Measurements from ENCODE around the gene LAMTOR2.

LAMTOR2 gene

DNA sequence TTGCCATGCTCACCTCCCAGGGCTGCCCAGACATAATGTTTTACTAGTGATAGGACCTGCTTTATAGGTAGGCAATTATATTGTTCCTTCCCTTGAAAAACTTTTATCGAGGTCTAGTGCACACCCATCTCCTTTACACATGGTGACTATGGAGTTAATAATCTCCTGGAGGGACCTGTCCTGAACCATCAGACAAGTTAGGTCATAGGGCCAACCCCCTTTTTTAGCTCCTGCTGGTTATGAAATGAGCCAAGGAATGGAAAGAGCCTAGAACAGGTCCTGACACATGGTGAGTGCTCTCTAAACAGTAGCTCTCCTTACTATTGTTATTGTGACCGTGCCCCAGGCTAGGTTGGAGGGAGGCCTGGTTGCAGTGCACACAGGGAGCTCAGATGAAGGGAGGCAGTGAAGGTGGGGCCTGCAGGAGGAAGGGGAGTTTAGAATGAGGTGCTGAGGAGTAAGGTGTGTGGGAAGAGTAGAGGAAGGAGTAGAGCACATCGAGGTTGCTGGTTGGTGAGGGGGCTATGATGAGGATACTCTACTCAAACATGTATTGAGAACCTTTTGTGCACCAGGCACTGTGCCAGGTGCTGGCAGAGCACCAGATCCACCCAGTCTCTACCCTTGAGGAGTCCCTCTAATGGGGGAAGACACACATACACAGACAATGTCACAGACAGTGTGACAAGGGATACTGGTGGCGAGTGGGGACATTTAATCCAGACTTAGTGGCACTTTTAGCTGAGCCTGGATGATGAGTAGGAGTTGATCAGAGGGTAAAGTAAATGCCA is 45.8 kb downstream of the LAMTOR2 start:
- DNase-seq = no peak

DNA sequence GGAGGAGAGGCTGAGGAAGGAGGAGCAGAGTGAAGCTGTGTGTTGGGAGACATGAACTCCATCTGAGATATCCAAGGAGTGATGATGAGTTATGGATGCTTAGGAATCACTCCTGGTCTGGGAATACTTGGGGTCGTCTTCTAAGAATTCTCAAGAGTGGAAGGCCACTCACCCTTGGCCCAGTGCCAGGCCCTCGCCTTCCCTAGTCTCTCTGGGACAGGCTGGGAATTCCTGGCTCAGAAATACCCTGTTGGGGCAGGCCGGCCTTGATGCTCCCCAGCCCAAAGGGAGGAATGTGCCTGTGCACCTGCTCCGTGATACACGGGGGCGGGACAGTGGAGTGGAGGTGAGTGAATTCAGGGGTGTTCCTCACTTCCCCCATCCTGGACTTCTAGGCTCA is 47.3 kb downstream of the LAMTOR2 start:
- DNase-seq = no peak

DNA sequence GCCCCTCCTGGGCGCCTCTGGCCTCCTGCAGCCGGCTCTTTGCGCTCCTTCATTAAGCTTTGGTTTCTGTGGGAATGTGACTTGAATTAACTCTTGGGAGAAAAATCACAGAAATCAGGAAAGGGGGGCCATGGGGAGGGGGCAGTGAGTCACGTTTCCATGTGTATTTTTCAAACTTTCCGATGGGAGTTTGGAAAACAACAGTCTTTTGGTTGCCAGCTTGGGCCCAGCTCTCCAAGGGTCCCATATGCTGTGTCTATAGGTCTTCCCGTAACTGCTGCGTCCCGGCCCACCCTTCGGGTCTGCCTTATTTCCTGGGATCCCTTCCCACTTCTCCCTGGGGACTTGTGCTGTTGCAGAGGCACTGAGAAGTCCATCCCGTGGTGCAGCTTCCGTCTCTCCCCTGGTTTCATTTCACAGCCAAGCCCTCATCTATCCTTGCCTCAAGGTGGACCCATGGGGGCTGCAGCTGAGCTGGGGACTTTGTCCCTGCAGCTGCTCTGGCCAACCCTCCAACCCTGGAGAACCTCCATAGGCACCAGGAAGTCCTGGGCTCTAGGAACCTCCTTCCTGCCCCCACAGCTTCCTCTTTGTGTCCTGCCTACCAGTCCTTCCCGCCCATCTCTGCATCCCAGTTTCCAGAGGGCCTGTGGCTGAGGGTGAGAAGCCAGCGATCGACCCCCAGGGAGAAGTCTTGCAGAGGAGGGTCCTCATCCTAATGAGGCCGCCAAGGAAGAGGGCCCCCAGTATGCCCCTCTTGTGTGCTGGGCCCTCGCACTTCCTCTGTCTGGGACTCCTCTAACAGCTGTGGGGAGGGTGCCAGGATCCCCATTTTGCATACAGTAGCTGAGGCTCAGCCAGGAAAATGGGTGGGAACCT is 48.3 kb downstream of the LAMTOR2 start:
- DNase-seq = no peak

DNA sequence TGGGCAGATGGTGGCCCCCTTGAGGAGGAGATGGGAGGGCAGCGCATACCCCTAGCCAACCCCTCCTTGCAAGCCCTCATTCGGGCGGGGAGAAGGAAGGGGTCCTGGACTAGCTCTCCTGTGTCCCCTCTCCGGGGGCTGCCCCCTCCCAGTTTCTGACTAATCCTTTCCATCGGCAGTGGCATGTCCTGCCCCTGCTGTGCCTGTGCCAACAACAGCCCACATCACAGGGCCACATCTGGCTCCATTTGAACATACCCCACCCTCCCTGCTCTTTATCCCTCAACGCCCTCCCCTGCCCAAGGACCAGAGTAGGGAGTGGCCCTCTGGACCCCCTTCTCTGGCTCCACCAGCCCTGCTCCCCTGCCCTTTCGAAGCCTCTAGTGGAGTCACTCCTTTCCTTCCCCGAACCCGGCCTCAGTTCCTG is 49.0 kb downstream of the LAMTOR2 start:
- peak; percentile 47 for DNase-seq

DNA sequence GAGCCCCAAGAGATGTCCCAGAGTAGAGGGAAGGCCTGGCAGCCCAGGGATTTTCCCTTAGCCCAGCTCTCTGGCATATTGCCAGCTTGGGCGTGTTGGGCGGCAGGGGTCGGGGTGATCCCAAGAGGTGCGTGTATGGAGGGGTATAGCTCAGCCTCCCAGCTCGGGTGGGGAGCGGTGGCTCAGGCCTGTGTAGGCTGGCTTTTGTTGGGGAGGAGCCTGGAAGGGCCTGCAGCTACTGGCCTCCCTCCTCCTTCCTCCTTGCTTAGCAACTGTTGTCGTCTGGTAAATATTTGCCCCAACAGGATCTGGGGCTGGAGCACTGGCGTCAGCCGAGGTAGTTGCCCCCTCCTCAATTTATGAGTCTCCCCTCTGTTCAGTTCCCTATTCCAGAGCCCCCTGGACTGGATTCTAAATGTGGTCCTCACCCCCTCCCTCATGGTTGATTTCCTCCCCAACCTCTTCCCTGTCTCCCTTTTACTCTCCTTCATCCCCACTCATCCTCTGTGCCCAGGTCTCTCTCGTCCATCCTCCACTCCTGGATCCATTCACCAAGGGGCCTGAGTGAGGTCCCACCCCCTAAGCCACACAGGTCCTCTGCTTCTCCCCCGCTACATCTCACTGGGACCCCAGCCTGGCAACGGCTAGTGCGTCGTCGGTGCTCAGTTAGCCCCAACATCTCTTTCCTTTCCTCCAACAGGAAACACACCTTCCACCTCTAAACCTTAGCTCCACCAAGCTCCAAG is 49.7 kb downstream of the LAMTOR2 start:
- no peak for DNase-seq

DNA sequence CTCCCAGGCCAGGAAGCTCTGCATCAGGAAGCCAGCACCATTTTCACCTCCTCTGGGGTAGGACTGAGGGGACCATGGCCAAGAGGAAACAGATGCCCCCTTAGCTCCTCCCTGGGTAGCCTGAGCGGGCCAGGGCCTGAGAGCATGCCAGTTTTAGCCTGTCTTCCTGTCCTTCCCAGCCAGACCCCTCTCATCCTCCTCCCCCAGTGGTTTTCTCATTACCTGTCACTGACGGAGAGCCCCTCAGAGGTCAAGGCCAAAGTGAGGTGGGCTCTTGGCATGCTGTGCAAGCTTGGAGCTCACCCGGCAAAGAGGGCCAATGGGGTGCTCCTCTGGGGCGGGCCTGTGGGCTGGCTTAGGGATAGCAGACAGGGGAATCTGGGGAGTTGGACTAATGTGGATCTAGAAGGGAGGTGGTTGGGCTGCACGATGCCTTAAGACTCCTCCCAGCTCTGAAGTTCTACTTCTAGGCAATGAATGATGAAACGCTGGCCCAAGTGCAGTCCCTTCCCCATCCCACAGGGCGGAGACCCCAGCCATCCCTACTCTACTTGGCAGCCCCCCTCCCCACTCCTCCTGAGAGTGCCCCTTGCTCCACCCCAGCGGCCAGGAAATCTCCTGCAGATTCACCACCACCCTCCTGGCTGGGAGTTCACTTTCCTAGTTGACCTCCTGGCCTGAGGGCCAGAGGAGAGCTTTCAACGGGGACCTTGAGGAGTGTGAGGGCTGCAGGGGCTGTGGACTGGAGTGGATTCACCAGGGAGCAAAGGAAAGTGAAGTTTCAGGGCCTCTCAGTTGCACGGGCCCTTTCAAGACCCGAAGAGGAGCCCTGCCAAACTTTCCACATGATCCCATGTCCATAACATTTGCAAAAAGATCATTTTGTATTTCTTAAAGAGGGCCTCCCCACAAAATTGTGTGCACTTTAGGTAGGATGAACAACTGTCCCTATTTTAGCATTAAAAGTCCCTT is 50.6 kb downstream of the LAMTOR2 start:
- no peak for DNase-seq

DNA sequence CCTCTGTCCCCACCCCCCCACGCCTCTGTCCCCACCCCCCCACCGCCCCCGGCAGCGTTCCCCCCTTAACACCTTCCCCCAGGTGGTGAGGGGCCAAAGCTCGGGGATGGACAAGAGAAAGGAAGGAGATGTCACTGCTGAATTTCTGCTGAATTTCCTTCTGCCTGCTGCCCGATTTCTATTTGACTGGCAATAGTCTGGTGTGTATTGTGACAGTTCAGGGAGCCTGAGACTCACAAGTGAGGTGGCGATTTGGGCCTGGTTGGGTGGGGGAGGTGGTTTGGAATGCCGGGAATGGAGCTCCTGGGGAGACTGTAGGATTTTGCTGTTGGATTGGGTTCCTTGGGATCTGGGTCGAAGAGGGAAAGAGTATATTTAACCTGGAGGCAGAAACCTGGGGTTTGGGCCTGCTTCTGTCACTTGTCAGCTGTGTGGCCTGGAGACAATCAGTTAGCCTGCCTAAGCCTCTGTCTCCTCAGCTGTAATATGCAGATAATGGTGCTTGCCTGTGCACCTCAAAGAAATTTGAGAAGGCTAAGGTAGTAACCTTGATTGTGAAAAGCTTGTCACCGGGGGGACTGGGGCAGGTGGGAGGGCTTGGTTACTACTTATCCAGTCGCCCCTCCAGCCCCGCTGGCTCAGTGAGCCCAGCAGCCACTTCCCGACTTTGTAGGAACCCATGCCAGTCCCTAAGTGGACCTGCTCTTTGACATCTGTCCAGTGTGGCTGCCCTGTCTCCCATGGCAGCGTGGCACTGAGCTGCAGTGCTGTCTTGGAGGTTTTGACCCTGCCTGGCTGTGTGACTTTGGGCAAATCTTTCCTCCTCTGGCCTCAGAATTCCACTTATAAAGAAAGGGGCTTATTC is 52.3 kb downstream of the LAMTOR2 start:
- no peak for DNase-seq

DNA sequence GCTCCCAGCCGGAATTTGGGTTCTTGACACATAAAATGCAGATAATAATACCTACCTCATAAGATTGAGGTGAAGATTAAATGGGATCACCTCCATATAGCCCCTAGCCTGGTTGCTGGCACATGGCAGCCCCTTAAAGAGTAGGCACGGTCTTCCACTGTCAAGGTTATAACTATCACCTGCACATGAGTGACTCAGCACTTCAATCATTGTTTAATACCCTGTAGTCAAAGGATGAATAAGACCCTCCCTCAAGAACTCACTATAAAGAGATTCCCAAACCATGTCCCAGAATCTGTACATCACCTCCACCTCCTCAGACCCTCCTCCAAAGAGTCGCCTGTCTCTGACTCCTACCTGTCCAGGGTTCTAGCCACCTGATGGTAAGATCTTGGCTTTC is 53.5 kb downstream of the LAMTOR2 start:
- no peak for DNase-seq

All from 8988T (cell line).